A204.1 (cell line): ENCODE data around the gene TRAPPC11.

Experiments
- FAIRE-seq: peaks from 2 replicates; lab custom pipeline; 2012; peaks lifted over from hg19 to GRCh38; lab: Jason Lieb, UNC

The TRAPPC11 gene

DNA sequence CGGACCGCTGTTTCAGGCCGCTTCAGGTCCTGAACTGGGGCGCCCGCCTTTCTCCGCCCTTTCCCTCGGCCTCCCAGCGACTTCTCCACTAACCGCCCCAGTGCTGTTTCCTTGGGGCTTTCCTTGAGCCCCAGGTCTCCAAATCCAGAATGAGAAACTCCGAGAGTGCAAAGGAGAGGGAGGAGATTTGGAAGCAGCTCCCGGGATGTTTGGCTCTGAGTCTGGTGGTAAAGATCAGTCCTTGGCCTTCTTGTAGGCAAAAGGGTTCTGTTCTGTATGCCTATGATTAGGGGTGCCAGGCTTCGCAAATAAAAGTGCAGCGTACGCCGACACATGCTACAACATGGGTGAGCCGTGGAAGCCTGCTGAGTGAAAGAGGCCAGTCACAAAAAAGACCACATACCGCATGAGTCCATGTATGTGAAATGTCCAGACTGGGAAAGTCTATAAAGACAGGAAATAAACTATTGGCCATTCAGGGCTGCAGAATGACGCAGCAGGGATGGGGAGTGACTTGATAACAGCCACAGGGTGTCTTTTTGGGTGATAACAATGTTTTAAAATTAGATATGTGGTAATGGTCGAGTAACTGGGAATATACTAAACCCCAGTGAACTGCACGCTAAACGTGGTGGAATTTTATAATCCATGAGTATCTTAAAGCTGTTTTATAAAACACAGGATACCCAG, 99.8 kb downstream of the TRAPPC11 start:
- FAIRE-seq = no peak

DNA sequence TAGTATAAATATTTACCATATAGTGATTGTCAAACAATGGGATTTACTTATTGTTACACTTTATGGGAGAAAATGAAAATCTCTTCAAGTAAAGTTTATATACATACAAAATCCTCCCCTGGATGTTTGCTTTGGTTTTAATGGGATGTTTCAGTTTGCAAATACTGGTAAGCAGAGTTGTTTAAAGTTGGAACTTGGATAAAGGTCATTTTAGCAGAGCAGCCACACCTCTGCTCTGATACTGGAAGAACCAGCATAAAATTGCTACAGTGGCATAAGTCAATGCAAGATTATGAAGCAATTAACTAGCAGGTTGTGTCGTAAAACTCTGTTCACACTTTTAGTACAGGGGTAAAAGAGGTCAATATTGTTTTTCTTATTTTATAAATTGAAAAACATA, 101.2 kb downstream of the TRAPPC11 start:
- FAIRE-seq = no peak
